ENCODE measurements around the gene IFI27L1.

Gene IFI27L1

GRCh38 chr14:94080621-94081385 lies at the start of gene IFI27L1, which contains the start of gene DDX24:
TSS of gene IFI27L1 (plus strand) at chr14:94081310. CDS start at chr14:94096938, 15,628 bp downstream.
TSS of gene DDX24 (minus strand) at chr14:94081202. CDS start at chr14:94079742, 1,460 bp downstream.
- DNase-seq = peak; percentile 82

- no peak for DNase-seq
These were observed 49.2 kb upstream of the IFI27L1 start for GRCh38 chr14:94031883-94032279.

- DNase-seq = no peak
These were observed 46.2 kb upstream of the IFI27L1 start for GRCh38 chr14:94034886-94035285.

GRCh38 chr14:94036313-94037167 lies 44.6 kb upstream of the IFI27L1 start:
- DNase-seq = peak; percentile 70

GRCh38 chr14:94037954-94038353 lies 43.2 kb upstream of the IFI27L1 start:
- DNase-seq = no peak

GRCh38 chr14:94038510-94038909 lies 42.6 kb upstream of the IFI27L1 start:
- DNase-seq = no peak

- DNase-seq = no peak
These were observed 42.0 kb upstream of the IFI27L1 start for GRCh38 chr14:94038921-94039629.

- no peak for DNase-seq
These were observed 40.9 kb upstream of the IFI27L1 start for GRCh38 chr14:94040247-94040646.

GRCh38 chr14:94040796-94041195 lies 40.3 kb upstream of the IFI27L1 start:
- no peak for DNase-seq

- DNase-seq = no peak
These were observed 39.4 kb upstream of the IFI27L1 start for GRCh38 chr14:94041551-94042346.

GRCh38 chr14:94042433-94043091 lies 38.5 kb upstream of the IFI27L1 start:
- DNase-seq = no peak

GRCh38 chr14:94043111-94043755 lies 37.9 kb upstream of the IFI27L1 start:
- DNase-seq = no peak

- DNase-seq = no peak
These were observed 37.2 kb upstream of the IFI27L1 start for GRCh38 chr14:94043756-94044475.

GRCh38 chr14:94044476-94045091 lies 36.5 kb upstream of the IFI27L1 start:
- no peak for DNase-seq

GRCh38 chr14:94045101-94045500 lies 36.0 kb upstream of the IFI27L1 start:
- no peak for DNase-seq

- DNase-seq = no peak
These were observed 35.4 kb upstream of the IFI27L1 start for GRCh38 chr14:94045563-94046345.

GRCh38 chr14:94046696-94047250 lies 34.3 kb upstream of the IFI27L1 start:
- DNase-seq = no peak

- no peak for DNase-seq
These were observed 33.5 kb upstream of the IFI27L1 start for GRCh38 chr14:94047581-94047980.

All from kidney glomerular epithelial cell (primary cell).